AG04450 (cell line): Measurements from ENCODE around the gene MALT1. TPM values are rescaled to one million over a fixed set of nuclear protein-coding genes. Genes with fewer than 3 reads are reported as not detected.
A peak's percentile ranks its signal among the peaks of the same experiment; 100 is the strongest.

Experiments
- CTCF ChIA-PET: fragments of 300-600, 350-600 bp; formaldehyde crosslinking; extraction: SDS; loops from one replicate; lab custom pipeline; 2022; ENCODE audit warnings: antibody characterized with exemption, inconsistent platforms; lab: Charles Lee
- POLR2A ChIA-PET: fragments of 350-600 bp; formaldehyde crosslinking; extraction: SDS; loops from one replicate; lab custom pipeline; 2021; ENCODE audit warnings: antibody characterized with exemption, inconsistent platforms; lab: Yijun Ruan, JAX
- DNase-seq: peaks from one replicate; pipeline ENCODE4 v3.0.0-alpha.2; 2011; ENCODE audit warnings: low read depth, low spot score
- H3K27ac ChIP-seq: one replicate; pipeline ENCODE4 v1.5.1; 2012; ENCODE audit warnings: low read depth, low read length, control low read depth
- H3K27me3 ChIP-seq: one replicate; pipeline ENCODE4 v1.6.0; 2012; ENCODE audit warnings: low read length; ENCODE audit not compliant: control insufficient read depth, insufficient read depth
- H3K4me3 ChIP-seq: 2 replicates; pipeline ENCODE4 v1.5.1; 2011; ENCODE audit warnings: mild to moderate bottlenecking, low read depth, low read length, control low read depth
- H3K9me3 ChIP-seq: 2 replicates; pipeline ENCODE4 v1.5.1; 2012; ENCODE audit warnings: low read length; ENCODE audit not compliant: control insufficient read depth, insufficient read depth
- polyA plus RNA-seq: library from polyadenylated mRNA; depleted of rRNA; stranded (reverse); fragments of >200 nt; gene quantifications from 2 replicates; pipeline ENCODE4 v1.2.3, GENCODE V29; 2011
- TF ChIP-seq, protein P1 (sequence below): IDR thresholded peaks from 2 replicates; pipeline ENCODE4 v1.5.1; 2011; ENCODE audit warnings: low read depth, low read length, control low read depth, inconsistent platforms

MALT1 gene
- polyA plus RNA-seq, 1 experiment, result 24.3 TPM

GRCh38 chr18:58780045-58780444 lies 108.8 kb downstream of the MALT1 start:
- H3K4me3 ChIP-seq, result no peak overlapping the region
- CTCF ChIA-PET, result interaction anchor here (0.7 to 8.5 kb wide), 2 partner anchors 11 to 291 kb away, joined by 3 to 164 read pairs; no protein-coding TSS in a partner anchor
- DNase-seq, result no peak
- no peaks in the 10 kb centered on the region for H3K9me3 ChIP-seq
- H3K27me3 ChIP-seq, result no peaks in the 10 kb centered on the region
- no peak overlapping the region for H3K27ac ChIP-seq
- POLR2A ChIA-PET, result no interaction called here
- TF ChIP-seq, protein P1, sequence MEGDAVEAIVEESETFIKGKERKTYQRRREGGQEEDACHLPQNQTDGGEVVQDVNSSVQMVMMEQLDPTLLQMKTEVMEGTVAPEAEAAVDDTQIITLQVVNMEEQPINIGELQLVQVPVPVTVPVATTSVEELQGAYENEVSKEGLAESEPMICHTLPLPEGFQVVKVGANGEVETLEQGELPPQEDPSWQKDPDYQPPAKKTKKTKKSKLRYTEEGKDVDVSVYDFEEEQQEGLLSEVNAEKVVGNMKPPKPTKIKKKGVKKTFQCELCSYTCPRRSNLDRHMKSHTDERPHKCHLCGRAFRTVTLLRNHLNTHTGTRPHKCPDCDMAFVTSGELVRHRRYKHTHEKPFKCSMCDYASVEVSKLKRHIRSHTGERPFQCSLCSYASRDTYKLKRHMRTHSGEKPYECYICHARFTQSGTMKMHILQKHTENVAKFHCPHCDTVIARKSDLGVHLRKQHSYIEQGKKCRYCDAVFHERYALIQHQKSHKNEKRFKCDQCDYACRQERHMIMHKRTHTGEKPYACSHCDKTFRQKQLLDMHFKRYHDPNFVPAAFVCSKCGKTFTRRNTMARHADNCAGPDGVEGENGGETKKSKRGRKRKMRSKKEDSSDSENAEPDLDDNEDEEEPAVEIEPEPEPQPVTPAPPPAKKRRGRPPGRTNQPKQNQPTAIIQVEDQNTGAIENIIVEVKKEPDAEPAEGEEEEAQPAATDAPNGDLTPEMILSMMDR, result no peak

DNA sequence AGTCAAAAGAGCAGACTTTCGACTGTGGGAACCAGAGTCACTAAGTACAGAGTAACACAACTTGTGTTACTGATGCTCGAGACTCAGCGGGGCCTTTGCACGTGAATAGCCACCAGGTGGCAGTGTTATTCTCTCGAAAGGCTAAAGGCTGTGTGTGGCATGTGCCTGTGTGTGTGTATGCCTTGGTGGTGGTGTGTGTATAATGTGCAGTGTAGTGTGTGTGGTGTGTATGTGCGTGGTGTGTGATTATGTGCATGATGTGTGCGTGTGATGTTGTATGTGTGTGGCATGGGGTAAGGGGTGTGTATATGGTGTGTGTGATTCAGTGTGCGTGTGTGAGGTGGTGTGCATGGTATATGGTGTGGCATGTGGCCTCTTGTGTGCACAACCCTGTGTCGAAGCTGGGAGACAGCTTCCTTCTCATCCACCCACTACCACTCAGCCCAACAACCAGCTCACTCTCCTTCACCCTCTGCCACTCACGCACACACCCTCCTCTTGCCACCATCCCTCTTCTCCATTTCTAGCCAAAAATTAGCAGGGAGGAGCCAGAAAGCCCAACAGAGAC lies 110.4 kb downstream of the MALT1 start:
- Histone ChIP-seq H3K9me3 (no peaks in the 10 kb centered on the region), H3K27ac (no peak overlapping the region), H3K27me3 (no peaks in the 10 kb centered on the region), H3K4me3 (no peak overlapping the region)
- DNase-seq, result no peak
- TF ChIP-seq, protein P1, result peak; percentile 86
- ChIA-PET CTCF (interaction anchor here (0.5 to 8.5 kb wide), 12 partner anchors 11 to 289 kb away, joined by 3 to 164 read pairs (median 6); no protein-coding TSS in a partner anchor), POLR2A (interaction anchor here (0.5 to 1.0 kb wide), 2 partner anchors 48 to 83 kb away, joined by 3 read pairs; partner anchors contain the start of gene ZNF532)

GRCh38 chr18:58784601-58785137 lies 113.4 kb downstream of the MALT1 start:
- no peaks in the 10 kb centered on the region for H3K27me3 ChIP-seq
- H3K4me3 ChIP-seq, result no peak overlapping the region
- no peak for DNase-seq
- H3K9me3 ChIP-seq, result no peaks in the 10 kb centered on the region; the same call in 1 of the 2 replicates
- POLR2A ChIA-PET, result interaction anchor here (0.8 kb wide), 1 partner anchor 80 kb away, joined by 4 read pairs; the partner anchor contains the start of gene ZNF532
- CTCF ChIA-PET, result interaction anchor here (1.3 to 8.5 kb wide), 2 partner anchors 19 to 286 kb away, joined by 3 to 164 read pairs; no protein-coding TSS in a partner anchor
- TF ChIP-seq, protein P1, result no peak
- peak overlapping the region; percentile 80 for H3K27ac ChIP-seq

GRCh38 chr18:58785171-58785805 lies 114.0 kb downstream of the MALT1 start:
- POLR2A ChIA-PET, result interaction anchor here (0.8 kb wide), 1 partner anchor 79 kb away, joined by 4 read pairs; the partner anchor contains the start of gene ZNF532
- Histone ChIP-seq H3K27me3 (no peaks in the 10 kb centered on the region), H3K27ac (peak overlapping the region; percentile 80), H3K4me3 (no peak overlapping the region), H3K9me3 (peaks cover 5% of the 10 kb centered on the region; the same call in 1 of the 2 replicates)
- CTCF ChIA-PET, result interaction anchor here (8.5 kb wide), 1 partner anchor 285 kb away, joined by 164 read pairs; no protein-coding TSS in a partner anchor
- TF ChIP-seq, protein P1, result no peak; the same call in 1 of the 2 replicates
- peak; percentile 62 for DNase-seq
